A549 (cell line): ENCODE data around the gene TROAP. TPM values are rescaled to one million over a fixed set of nuclear protein-coding genes. Genes with fewer than 3 reads are reported as not detected.
A peak's percentile ranks its signal among the peaks of the same experiment; 100 is the strongest.

Experiments used
- ATAC-seq, 2 experiments: fragments of 200-7000 bp in 1 of 2; fragments of >200 bp in 1 of 2; cut with Nextera tagmentation in 1 of 2; cut with Tn5 transposase in 1 of 2; 3 replicates each; pipeline versions ENCODE4 v1.8.0 to v1.9.1; 2018 to 2020; ENCODE audit warnings: mild to moderate bottlenecking in 1 of 2, moderate library complexity in 1 of 2
- CTCF ChIA-PET: fragments of 300-600 bp; sonication (Branson Sonifier 250); formaldehyde crosslinking; extraction: SDS; loops from one replicate; lab custom pipeline; 2021; ENCODE audit warnings: antibody characterized with exemption, inconsistent platforms; lab: Yijun Ruan, JAX
- POLR2A ChIA-PET: fragments of 350-600 bp; formaldehyde crosslinking; extraction: SDS; loops from one replicate; lab custom pipeline; 2021; ENCODE audit warnings: antibody characterized with exemption, inconsistent platforms; lab: Yijun Ruan, JAX
- DNase-seq, 2 experiments: peaks; one replicate each; pipeline versions ENCODE4 v3.0.0 to v3.0.0-alpha.2; 2011 to 2016; ENCODE audit warnings: low read depth in 1 of 2, low spot score in 1 of 2
- FAIRE-seq: peaks from 2 replicates; lab custom pipeline; 2011; peaks lifted over from hg19 to GRCh38; lab: Jason Lieb, UNC
- H3K27ac ChIP-seq, 2 experiments: fragments of >200 bp; sonication (Bioruptor Twin); formaldehyde crosslinking; 3 replicates each; pipeline ENCODE4 v1.5.1; 2016 to 2017
- H3K4me1 ChIP-seq: fragments of >200 bp; sonication (Bioruptor Twin); formaldehyde crosslinking; 3 replicates; pipeline ENCODE4 v1.6.1; 2016
- H3K4me2 ChIP-seq: fragments of >200 bp; sonication (Bioruptor Twin); formaldehyde crosslinking; 3 replicates; pipeline ENCODE4 v1.6.1; 2016
- H3K4me3 ChIP-seq: fragments of >200 bp; sonication (Bioruptor Twin); formaldehyde crosslinking; 3 replicates; pipeline ENCODE4 v1.5.1; 2016
- H3K9me3 ChIP-seq: fragments of >200 bp; sonication (Bioruptor Twin); formaldehyde crosslinking; 3 replicates; pipeline ENCODE4 v1.6.1; 2016
- CBX8 ChIP-seq: fragments of 200-600 bp; sonication (generic); IDR thresholded peaks from 2 replicates; pipeline ENCODE4 v1.6.1; 2016
- CHD2 ChIP-seq: fragments of 150-350 bp; IDR thresholded peaks from 2 replicates; pipeline ENCODE4 v1.6.1; 2014; ENCODE audit warnings: low read length; ENCODE audit not compliant: partially characterized antibody
- E2F6 ChIP-seq: IDR thresholded peaks from 2 replicates; pipeline ENCODE4 v1.6.1; 2012; ENCODE audit warnings: low read depth, borderline replicate concordance
- EP300 ChIP-seq, 2 experiments: fragments of >200 bp; sonication (Bioruptor Twin); formaldehyde crosslinking; IDR thresholded peaks; 2 replicates in 1 of 2; 3 replicates in 1 of 2; pipeline ENCODE4 v1.6.1; 2016 to 2017
- ESRRA ChIP-seq: fragments of 150-350 bp; IDR thresholded peaks from 2 replicates; pipeline ENCODE4 v1.6.1; 2014; ENCODE audit warnings: mild to moderate bottlenecking, low read length, borderline replicate concordance
- FOSB ChIP-seq: fragments of 250-450 bp; sonication (Bioruptor Pico); IDR thresholded peaks from 2 replicates; pipeline ENCODE4 v1.5.0; 2020; ENCODE audit warnings: mild to moderate bottlenecking, moderate library complexity
- HOXB13 ChIP-seq: fragments of 250-450 bp; sonication (Bioruptor Pico); IDR thresholded peaks from 2 replicates; pipeline ENCODE4 v1.5.0; 2020; ENCODE audit warnings: low read depth, mild to moderate bottlenecking, moderate library complexity
- KDM1A ChIP-seq: fragments of 200-600 bp; sonication (generic); IDR thresholded peaks from 2 replicates; pipeline ENCODE4 v1.6.1; 2016; ENCODE audit warnings: low read depth, mild to moderate bottlenecking
- MAX ChIP-seq: IDR thresholded peaks from 2 replicates; pipeline ENCODE4 v1.6.1; 2012
- MYC ChIP-seq: IDR thresholded peaks from 2 replicates; pipeline ENCODE4 v1.6.1; 2012; ENCODE audit warnings: mild to moderate bottlenecking, inconsistent platforms, low read length, improper control_type of control experiment, borderline replicate concordance
- NFE2L2 ChIP-seq: fragments of 150-350 bp; conservative IDR thresholded peaks from 2 replicates; pipeline ENCODE4 v1.6.1; 2014; ENCODE audit warnings: low read length
- NR3C1 ChIP-seq: fragments of >200 bp; sonication (Bioruptor Twin); formaldehyde crosslinking; IDR thresholded peaks from 3 replicates; pipeline ENCODE4 v1.6.1; 2017
- PBX3 ChIP-seq: IDR thresholded peaks from 2 replicates; pipeline ENCODE4 v1.6.1; 2012
- POLR2A ChIP-seq: IDR thresholded peaks from 2 replicates; pipeline ENCODE4 v1.6.1; 2012; ENCODE audit warnings: mild to moderate bottlenecking, low read length
- RARB ChIP-seq: fragments of 250-450 bp; sonication (Bioruptor Pico); IDR thresholded peaks from 2 replicates; pipeline ENCODE4 v1.8.0; 2021; ENCODE audit warnings: mild to moderate bottlenecking, moderate library complexity
- RFX5 ChIP-seq: fragments of 450-650 bp; IDR thresholded peaks from 2 replicates; pipeline ENCODE4 v1.7.1; 2014; ENCODE audit warnings: antibody characterized with exemption, mild to moderate bottlenecking, moderate library complexity
- RNF2 ChIP-seq: fragments of 200-600 bp; sonication (generic); IDR thresholded peaks from 2 replicates; pipeline ENCODE4 v1.6.1; 2016; ENCODE audit warnings: low read depth, mild to moderate bottlenecking, antibody characterized with exemption, moderate library complexity, borderline replicate concordance
- SMC3 ChIP-seq: fragments of >200 bp; sonication (Bioruptor Twin); formaldehyde crosslinking; IDR thresholded peaks from 3 replicates; pipeline ENCODE4 v1.6.1; 2018; ENCODE audit warnings: inconsistent platforms
- ZFP36 ChIP-seq: fragments of 450-650 bp; IDR thresholded peaks from 2 replicates; pipeline ENCODE4 v1.6.1; 2014; ENCODE audit warnings: borderline replicate concordance; ENCODE audit not compliant: partially characterized antibody
- WGBS: methylation state at CpG from one replicate; pipeline ENCODE4 v1.1.6; 2017; ENCODE audit errors: missing lambda C conversion rate; 5-methylcytosine and 5-hydroxymethylcytosine counted together
- polyA plus RNA-seq, 4 experiments: library from polyadenylated mRNA; depleted of rRNA in 3 of 4; stranded (reverse); fragments of >200 nt; fragmentation: RNase III in 1 of 4; extraction: RNeasy Plus Mini Kit Qiagen cat#74134 plus additional on column Dnase treatment in 1 of 4; gene quantifications; 2 replicates in 3 of 4; 3 replicates in 1 of 4; pipeline ENCODE4 v1.2.3, GENCODE V29; 2011 to 2017

Gene TROAP
- polyA plus RNA-seq, 2 of the 4 experiments (the other 2 are of a cell fraction), result 50.0 to 55.5 TPM

- no peaks in the 10 kb centered on the region for H3K9me3 ChIP-seq
- H3K4me1 ChIP-seq, result 0 out of 3 replicates have a peak, but pooled peaks cover 9% of the 10 kb centered on the region
- POLR2A ChIA-PET, result interaction anchor here (1.0 kb wide), 1 partner anchor 23 kb away, joined by 6 read pairs; no protein-coding TSS in a partner anchor
- no peak for DNase-seq
- no peak overlapping the region for H3K4me2 ChIP-seq
- WGBS, result 71% methylated on average over 9 of the region's 9 CpGs
- no peak for TF ChIP-seq EP300 (IDR thresholded peaks at IDR 0.05)
- no peak for TF ChIP-seq RFX5
- H3K27ac ChIP-seq, result no peak overlapping the region
- CTCF ChIA-PET, result interaction anchor here (0.6 to 15.8 kb wide), 40 partner anchors 7 to 335 kb away, joined by 3 to 164 read pairs (median 6); partner anchors contain the start of genes C1QL4, DNAJC22, PRPF40B and PRPH
- peak in 1 of 2 experiments; percentile 7; a peak in 2 of 6 replicates for ATAC-seq
- FAIRE-seq, result no peak
- no peak overlapping the region for H3K4me3 ChIP-seq
Observed at GRCh38 chr12:49288922-49289555, 34.0 kb upstream of the TROAP start.

GRCh38 chr12:49292729-49293055 is 30.4 kb upstream of the TROAP start:
- 0 out of 6 replicates have a peak overlapping the region, but pooled peaks of 1 of the 2 experiments have one; percentile 0 for H3K27ac ChIP-seq
- ATAC-seq (no peak; a peak in 1 of 6 replicates), FAIRE-seq (no peak), DNase-seq (no peak)
- TF ChIP-seq MAX (no peak), HOXB13 (CRISPR knock-in tag) (no peak), NFE2L2 (no peak)
- WGBS, result 85% methylated on average over 7 of the region's 7 CpGs
- POLR2A ChIA-PET, result interaction anchor here (1.3 kb wide), 1 partner anchor 27 kb away, joined by 5 read pairs; no protein-coding TSS in a partner anchor
- no peak overlapping the region for H3K4me3 ChIP-seq
- peaks cover 11% of the 10 kb centered on the region; the same call in 2 of the 3 replicates for H3K4me1 ChIP-seq
- H3K9me3 ChIP-seq, result no peaks in the 10 kb centered on the region
- CTCF ChIA-PET, result interaction anchor here (0.6 to 15.8 kb wide), 13 partner anchors 7 to 290 kb away, joined by 3 to 164 read pairs (median 31); partner anchors contain the start of genes C1QL4, DNAJC22, TROAP and TUBA1C
- no peak overlapping the region for H3K4me2 ChIP-seq

GRCh38 chr12:49293056-49293956 is 29.7 kb upstream of the TROAP start:
- CTCF ChIA-PET, result interaction anchor here (0.6 to 15.8 kb wide), 19 partner anchors 8 to 289 kb away, joined by 3 to 164 read pairs (median 6); partner anchors contain the start of genes C1QL4, DNAJC22, TROAP and TUBA1C
- Histone ChIP-seq H3K4me2 (no peak overlapping the region), H3K9me3 (no peaks in the 10 kb centered on the region), H3K27ac (0 out of 6 replicates have a peak overlapping the region, but pooled peaks of 1 of the 2 experiments have one; percentile 0), H3K4me3 (no peak overlapping the region), H3K4me1 (peaks cover 17% of the 10 kb centered on the region; the same call in 2 of the 3 replicates)
- DNase-seq (no peak), ATAC-seq (no peak; a peak in 1 of 6 replicates), FAIRE-seq (no peak)
- TF ChIP-seq POLR2A, result no peak
- TF ChIP-seq CHD2, result no peak
- no peak for TF ChIP-seq E2F6
- TF ChIP-seq ESRRA, result no peak
- no peak for TF ChIP-seq RNF2
- no peak for TF ChIP-seq NR3C1
- no peak for TF ChIP-seq RARB (CRISPR knock-in tag)
- no peak for TF ChIP-seq KDM1A
- no peak for TF ChIP-seq SMC3
- no peak for TF ChIP-seq MYC
- no peak for TF ChIP-seq ZFP36
- TF ChIP-seq PBX3, result no peak
- no peak for TF ChIP-seq FOSB
- TF ChIP-seq CBX8, result no peak
- POLR2A ChIA-PET, result interaction anchor here (1.3 kb wide), 1 partner anchor 28 kb away, joined by 5 read pairs; no protein-coding TSS in a partner anchor
- 59% methylated on average over 16 of the region's 18 CpGs for WGBS
